Left colon (tissue), 2 donors: Measurements from ENCODE around the gene ECD. TPM values are rescaled to one million over a fixed set of nuclear protein-coding genes. Genes with fewer than 3 reads are reported as not detected.
A peak's percentile ranks its signal among the peaks of the same experiment; 100 is the strongest.
"Not testable (repeated sequence)": the region's sequence is repeated elsewhere in the genome, so short reads cannot be mapped to it uniquely, and the experiment has no call there.

Source experiments
- ATAC-seq: fragments of 200-7000 bp; cut with Tn5 transposase; one replicate; pipeline ENCODE4 v1.9.1; 2020; ENCODE audit warnings: mild to moderate bottlenecking, moderate library complexity
- DNase-seq, 2 donors: peaks; one replicate each; pipeline ENCODE4 v3.0.0-alpha.2; 2020
- intact Hi-C, 2 donors: fragments of 100-400 bp; cut with DNase I in 1 of 2; cut with micrococcal nuclease in 1 of 2; formaldehyde crosslinking; loops; one replicate each; pipeline versions ENCODE4 v1.11.2 to v1.14.0; 2022; cut with DNase I, micrococcal nuclease
- total RNA-seq, 2 donors: library from RNA; stranded (reverse); fragmentation: NEBNext Ultra II Directional; extraction: Animal tissue kit (Norgen Biotek cat#: 25700); gene quantifications; one replicate each; pipeline ENCODE4 v1.2.1, GENCODE V29; 2021
- donor health status: DM: no; HTN: no; CAD: no.
- donor health status: DM: yes; HTN: yes; CAD: no.

The ECD gene
- total RNA-seq, 2 donors from 2014 or later: 17.8 to 18.4 TPM

GRCh38 chr10:73163096-73163495, 4.7 kb downstream of the ECD start:
- intact Hi-C loops: no loop called here
- ATAC-seq (no peak), DNase-seq (no peak)

GRCh38 chr10:73161662-73162061, 6.1 kb downstream of the ECD start:
- no peak for DNase-seq
- intact Hi-C loops: no loop called here
- ATAC-seq: no peak

GRCh38 chr10:73161079-73161478, 6.7 kb downstream of the ECD start:
- intact Hi-C loops: no loop called here
- no peak for DNase-seq
- no peak for ATAC-seq

- intact Hi-C loops: no loop called here
- DNase-seq: peak in 1 of 2 donors; percentile 59
Observed at GRCh38 chr10:73159038-73159648, 8.7 kb downstream of the ECD start.

GRCh38 chr10:73156054-73156453, 11.8 kb downstream of the ECD start:
- ATAC-seq: no peak
- no peak for DNase-seq

More at GRCh38 chr10:73159038-73159648, 8.7 kb downstream of the ECD start:
- ATAC-seq: peak; percentile 57

GRCh38 chr10:73152009-73152408, 15.8 kb downstream of the ECD start:
- intact Hi-C loops: no loop called here
- DNase-seq: no peak
- no peak for ATAC-seq

More at GRCh38 chr10:73156054-73156453, 11.8 kb downstream of the ECD start:
- intact Hi-C loops: no loop called here

- intact Hi-C loops, DNase-seq, ATAC-seq: not testable (repeated sequence)
Observed at GRCh38 chr10:73150633-73151413, 17.0 kb downstream of the ECD start.

- ATAC-seq (no peak), DNase-seq (no peak)
- intact Hi-C loops: no loop called here
Observed at GRCh38 chr10:73141603-73142002, 26.2 kb downstream of the ECD start.

- intact Hi-C loops: no loop called here
- ATAC-seq (no peak), DNase-seq (no peak)
Observed at GRCh38 chr10:73139251-73139650, 28.6 kb downstream of the ECD start.

GRCh38 chr10:73136627-73137026, 31.2 kb downstream of the ECD start:
- DNase-seq: no peak
- intact Hi-C loops: no loop called here
- ATAC-seq: peak; percentile 52

GRCh38 chr10:73134727-73135126, 33.1 kb downstream of the ECD start:
- intact Hi-C loops: no loop called here
- ATAC-seq: peak; percentile 91

GRCh38 chr10:73131913-73132686, 35.7 kb downstream of the ECD start:
- intact Hi-C loops: no loop called here
- DNase-seq: no peak
- no peak for ATAC-seq

More at GRCh38 chr10:73134727-73135126, 33.1 kb downstream of the ECD start:
- DNase-seq: no peak

- intact Hi-C loops: no loop called here
Observed at GRCh38 chr10:73131301-73131700, 36.5 kb downstream of the ECD start.

GRCh38 chr10:73126343-73126742, 41.5 kb downstream of the ECD start:
- intact Hi-C loops: no loop called here
- no peak for DNase-seq

More at GRCh38 chr10:73131301-73131700, 36.5 kb downstream of the ECD start:
- no peak for DNase-seq
- no peak for ATAC-seq

GRCh38 chr10:73119952-73120351, 47.9 kb downstream of the ECD start:
- intact Hi-C loops: no loop called here
- no peak for ATAC-seq
- no peak for DNase-seq

More at GRCh38 chr10:73126343-73126742, 41.5 kb downstream of the ECD start:
- no peak for ATAC-seq

- no peak for ATAC-seq
- intact Hi-C loops: no loop called here
Observed at GRCh38 chr10:73119457-73119856, 48.4 kb downstream of the ECD start.

GRCh38 chr10:73117976-73118743, 49.6 kb downstream of the ECD start:
- no peak for ATAC-seq
- intact Hi-C loops: no loop called here
- DNase-seq: no peak

More at GRCh38 chr10:73119457-73119856, 48.4 kb downstream of the ECD start:
- DNase-seq: no peak

GRCh38 chr10:73116017-73116416, 51.8 kb downstream of the ECD start:
- DNase-seq (no peak), ATAC-seq (no peak)
- intact Hi-C loops: no loop called here

- DNase-seq: no peak
- intact Hi-C loops: no loop called here
- no peak for ATAC-seq
Observed at GRCh38 chr10:73113551-73113950, 54.3 kb downstream of the ECD start.
